Naive B cell (primary cell): Measurements from ENCODE around the gene TRMT44. TPM values are rescaled to one million over a fixed set of nuclear protein-coding genes. Genes with fewer than 3 reads are reported as not detected.
A peak's percentile ranks its signal among the peaks of the same experiment; 100 is the strongest.
"Not testable (repeated sequence)": the region's sequence is repeated elsewhere in the genome, so short reads cannot be mapped to it uniquely, and the experiment has no call there.

Source experiments
- ATAC-seq, 2 donors: fragments of 150-1000 bp; cut with Tn5 transposase; 2 replicates each; pipeline ENCODE4 v1.10.0; 2021; ENCODE audit warnings: low read depth in 2 of 2, mild to moderate bottlenecking in 2 of 2, moderate library complexity in 2 of 2
- DNase-seq: peaks from one replicate; pipeline ENCODE4 v3.0.0; 2022
- H3K27ac Mint-ChIP-seq, 6 donors: one replicate each; pipeline ENCODE4 v1.8.0; 2020 to 2022; ENCODE audit warnings: mild to moderate bottlenecking in 6 of 6, mixed read lengths in 6 of 6, moderate library complexity in 5 of 6, inconsistent platforms in 2 of 6
- H3K27me3 Mint-ChIP-seq, 3 donors: one replicate each; pipeline ENCODE4 v1.8.0; 2021 to 2022; ENCODE audit warnings: mixed read lengths in 3 of 3, mild to moderate bottlenecking in 1 of 3
- H3K36me3 Mint-ChIP-seq, 2 donors: one replicate each; pipeline ENCODE4 v1.8.0; 2020 to 2022; ENCODE audit warnings: mixed read lengths in 2 of 2, inconsistent platforms in 1 of 2, mild to moderate bottlenecking in 1 of 2
- H3K4me1 Mint-ChIP-seq, 3 donors: one replicate each; pipeline ENCODE4 v1.8.0; 2020 to 2022; ENCODE audit warnings: mixed read lengths in 3 of 3, inconsistent platforms in 1 of 3, mild to moderate bottlenecking in 1 of 3, moderate library complexity in 1 of 3
- H3K4me3 Mint-ChIP-seq, 8 donors: one replicate each; pipeline ENCODE4 v1.8.0; 2020 to 2022; ENCODE audit warnings: mild to moderate bottlenecking in 8 of 8, mixed read lengths in 8 of 8, moderate library complexity in 8 of 8, inconsistent platforms in 2 of 8
- H3K9me3 Mint-ChIP-seq, 7 donors: one replicate each; pipeline ENCODE4 v1.8.0; 2020 to 2022; ENCODE audit warnings: mixed read lengths in 7 of 7, mild to moderate bottlenecking in 5 of 7, inconsistent platforms in 2 of 7, moderate library complexity in 1 of 7
- polyA plus RNA-seq, 6 donors: library from polyadenylated mRNA; unstranded; fragments of 300-500 nt; fragmentation: Illumina TruSeq; gene quantifications; one replicate each; pipeline ENCODE4 v1.2.3, GENCODE V29; 2021; ENCODE audit warnings: low read depth in 6 of 6

Gene TRMT44
- polyA plus RNA-seq, 6 donors from 2014 or later: 3.0 to 17.0 (median 13.2) TPM

- H3K27me3 Mint-ChIP-seq: no peaks in the 10 kb centered on the region
- no peak overlapping the region for H3K4me3 Mint-ChIP-seq
- peaks cover 8 to 37% of the 10 kb centered on the region in 2 donors for H3K36me3 Mint-ChIP-seq
- H3K4me1 Mint-ChIP-seq: peaks cover 10 to 20% (median 15%) of the 10 kb centered on the region in 3 donors
- DNase-seq: no peak
- H3K9me3 Mint-ChIP-seq: no peaks in the 10 kb centered on the region
- H3K27ac Mint-ChIP-seq: peak overlapping the region in 1 of 6 donors; percentile 78
- ATAC-seq: no peak
Measured at GRCh38 chr4:8411351-8412180, 29.0 kb upstream of the TRMT44 start.

DNA sequence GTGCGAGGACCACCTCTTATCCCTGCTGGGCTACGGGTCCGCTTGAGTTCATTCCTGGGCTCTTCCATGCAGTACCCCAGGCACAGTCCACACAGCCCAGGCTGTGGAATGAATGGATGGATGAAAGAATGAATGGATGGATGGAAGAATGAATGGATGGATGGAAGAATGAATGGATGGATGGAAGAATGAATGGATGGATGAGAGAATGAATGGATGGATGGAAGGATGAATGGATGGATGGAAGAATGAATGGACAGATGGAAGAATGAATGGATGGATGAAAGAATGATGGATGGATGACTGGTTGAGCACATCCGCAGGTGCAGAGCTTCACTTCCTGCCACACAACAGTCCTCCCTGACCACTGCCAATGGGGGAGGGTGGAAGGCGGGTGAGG, 28.3 kb upstream of the TRMT44 start:
- Mint-ChIP-seq H3K4me3 (no peak overlapping the region), H3K36me3 (peaks cover 8 to 37% of the 10 kb centered on the region in 2 donors), H3K4me1 (peaks cover 10 to 20% (median 15%) of the 10 kb centered on the region in 3 donors), H3K27ac (no peak overlapping the region), H3K27me3 (no peaks in the 10 kb centered on the region), H3K9me3 (no peaks in the 10 kb centered on the region)
- DNase-seq: no peak
- ATAC-seq: no peak

- Mint-ChIP-seq H3K27me3 (no peaks in the 10 kb centered on the region), H3K36me3 (peaks cover 8 to 37% of the 10 kb centered on the region in 2 donors), H3K9me3 (no peaks in the 10 kb centered on the region), H3K4me1 (peaks cover 10 to 20% (median 20%) of the 10 kb centered on the region in 3 donors), H3K4me3 (no peak overlapping the region), H3K27ac (peak overlapping the region in 1 of 6 donors; percentile 31)
- no peak for ATAC-seq
- DNase-seq: no peak
Measured at GRCh38 chr4:8414377-8414776, 26.2 kb upstream of the TRMT44 start.

DNA sequence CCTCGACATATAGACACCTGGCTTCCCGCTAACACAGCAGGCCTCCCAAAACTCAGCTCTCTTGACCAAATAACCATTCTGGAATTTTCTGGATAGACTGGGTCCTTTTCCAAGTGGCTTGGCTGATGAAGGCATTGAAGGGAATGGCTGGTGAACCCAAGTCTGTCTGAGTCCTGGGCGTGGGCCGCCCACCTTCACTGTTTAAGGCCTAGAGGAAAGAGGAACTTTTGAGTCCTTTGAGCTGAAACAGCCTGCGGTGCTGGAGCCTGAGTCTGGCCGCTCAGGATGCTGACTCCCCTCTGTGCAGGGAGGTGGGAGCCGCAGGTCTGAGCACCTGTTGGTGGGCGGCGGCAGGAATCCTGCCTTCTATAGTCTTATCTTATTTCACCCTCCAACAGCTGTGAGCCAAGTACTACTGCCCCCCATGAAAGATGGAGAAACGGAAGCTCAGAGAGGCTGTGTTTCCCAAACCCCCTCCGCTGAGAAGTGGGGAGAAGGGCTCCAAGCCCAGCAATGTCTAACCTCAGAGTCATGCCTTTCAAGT, 23.4 kb upstream of the TRMT44 start:
- H3K27ac Mint-ChIP-seq: no peak overlapping the region
- no peak overlapping the region for H3K4me3 Mint-ChIP-seq
- no peaks in the 10 kb centered on the region for H3K9me3 Mint-ChIP-seq
- H3K36me3 Mint-ChIP-seq: peaks cover 8 to 28% of the 10 kb centered on the region in 2 donors
- DNase-seq: no peak
- peaks cover 2 to 17% (median 13%) of the 10 kb centered on the region in 3 donors for H3K4me1 Mint-ChIP-seq
- ATAC-seq: no peak
- H3K27me3 Mint-ChIP-seq: no peaks in the 10 kb centered on the region

DNA sequence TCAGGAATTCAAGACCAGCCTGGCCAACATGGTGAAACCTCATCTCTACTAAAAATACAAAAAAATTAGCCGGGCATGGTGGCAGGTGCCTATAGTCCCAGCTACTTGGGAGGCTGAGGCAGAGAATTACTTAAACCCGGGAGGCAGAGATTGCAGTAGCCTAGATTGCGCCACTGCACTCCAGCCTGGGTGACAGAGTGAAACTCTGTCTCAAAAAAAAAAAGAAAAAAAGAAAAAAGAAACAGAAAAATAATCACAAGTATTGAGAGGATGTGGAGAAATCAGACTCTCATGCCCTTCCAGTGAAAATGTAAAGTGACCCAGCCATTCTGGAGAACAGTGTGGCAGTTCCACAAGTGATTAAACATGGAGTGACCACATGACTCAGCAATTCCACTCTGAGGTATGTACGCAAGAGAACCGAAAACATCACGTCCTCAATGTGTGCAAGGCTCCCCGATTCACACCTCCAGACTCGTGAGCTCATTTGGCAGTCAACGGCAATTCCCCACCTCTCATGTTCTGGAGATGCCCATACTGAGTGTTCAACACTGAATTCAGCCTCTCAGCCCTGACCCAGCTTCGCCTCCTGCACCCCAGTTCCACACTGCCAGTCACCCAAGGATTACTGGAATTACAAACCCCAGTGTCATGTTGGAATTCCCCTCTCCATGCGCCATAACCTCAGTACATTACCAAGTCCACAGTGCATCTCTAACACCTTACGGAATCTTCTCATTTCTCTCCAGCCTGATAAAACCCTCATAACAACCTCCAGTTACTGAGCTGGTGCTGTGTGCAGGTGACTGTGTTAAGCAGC, 21.1 kb upstream of the TRMT44 start:
- no peak for DNase-seq
- H3K4me1 Mint-ChIP-seq: peaks cover 2 to 17% (median 9%) of the 10 kb centered on the region in 3 donors
- no peaks in the 10 kb centered on the region for H3K9me3 Mint-ChIP-seq
- H3K4me3 Mint-ChIP-seq: no peak overlapping the region
- H3K36me3 Mint-ChIP-seq: peaks cover 2 to 14% of the 10 kb centered on the region in 2 donors
- no peaks in the 10 kb centered on the region for H3K27me3 Mint-ChIP-seq
- H3K27ac Mint-ChIP-seq: peak overlapping the region in 2 of 6 donors; percentile 28 to 57
- ATAC-seq: no peak

DNA sequence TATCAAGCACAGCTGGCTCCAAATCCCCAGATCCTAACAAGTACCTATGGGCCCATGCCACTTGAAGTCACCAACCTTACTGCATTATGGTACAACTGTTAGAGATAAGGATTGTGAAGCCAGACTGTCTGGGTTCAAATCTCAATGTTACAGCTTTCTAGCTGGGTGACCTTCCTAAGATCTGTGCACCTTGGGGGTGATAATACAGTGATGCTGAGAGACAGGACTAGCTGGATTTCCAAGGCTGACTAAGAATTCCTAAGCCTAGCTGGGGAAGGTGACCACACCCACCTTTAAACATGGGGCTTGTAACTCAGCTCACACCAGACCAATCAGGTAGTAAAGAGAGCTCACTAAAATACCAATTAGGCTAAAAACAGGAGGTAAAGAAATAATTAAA, 20.4 kb upstream of the TRMT44 start:
- not testable (repeated sequence) for H3K27ac Mint-ChIP-seq, H3K4me3 Mint-ChIP-seq, ATAC-seq, H3K36me3 Mint-ChIP-seq, DNase-seq, H3K27me3 Mint-ChIP-seq, H3K9me3 Mint-ChIP-seq
- peaks cover 2 to 17% (median 9%) of the 10 kb centered on the region in 3 donors for H3K4me1 Mint-ChIP-seq

- Mint-ChIP-seq H3K4me3 (no peak overlapping the region), H3K36me3 (no peaks in the 10 kb centered on the region), H3K9me3 (no peaks in the 10 kb centered on the region), H3K27ac (no peak overlapping the region), H3K27me3 (no peaks in the 10 kb centered on the region), H3K4me1 (peaks cover 8 to 33% (median 16%) of the 10 kb centered on the region in 3 donors)
- DNase-seq: no peak
- no peak for ATAC-seq
Measured at GRCh38 chr4:8422327-8422726, 18.2 kb upstream of the TRMT44 start.

GRCh38 chr4:8422786-8423185, 17.8 kb upstream of the TRMT44 start:
- ATAC-seq (no peak), DNase-seq (no peak)
- Mint-ChIP-seq H3K27ac (peak overlapping the region in 1 of 6 donors; percentile 49), H3K9me3 (no peaks in the 10 kb centered on the region), H3K4me3 (no peak overlapping the region), H3K36me3 (no peaks in the 10 kb centered on the region), H3K27me3 (no peaks in the 10 kb centered on the region), H3K4me1 (peaks cover 10 to 32% (median 21%) of the 10 kb centered on the region in 3 donors)

GRCh38 chr4:8427262-8427661, 13.3 kb upstream of the TRMT44 start:
- DNase-seq (no peak), ATAC-seq (no peak)
- peaks cover 20 to 46% (median 37%) of the 10 kb centered on the region in 3 donors for H3K4me1 Mint-ChIP-seq
- no peaks in the 10 kb centered on the region for H3K27me3 Mint-ChIP-seq
- H3K9me3 Mint-ChIP-seq: no peaks in the 10 kb centered on the region
- no peaks in the 10 kb centered on the region for H3K36me3 Mint-ChIP-seq
- peak overlapping the region in 2 of 6 donors; percentile 11 to 94 for H3K27ac Mint-ChIP-seq
- H3K4me3 Mint-ChIP-seq: peak overlapping the region; percentile 95 to 99 (median 98)

- no peaks in the 10 kb centered on the region for H3K36me3 Mint-ChIP-seq
- H3K27ac Mint-ChIP-seq: peak overlapping the region; percentile 94 to 100 (median 98)
- H3K4me3 Mint-ChIP-seq: peak overlapping the region; percentile 95 to 99 (median 98)
- peak; percentile 71 to 73 for ATAC-seq
- H3K4me1 Mint-ChIP-seq: peaks cover 21 to 46% (median 37%) of the 10 kb centered on the region in 3 donors
- no peaks in the 10 kb centered on the region for H3K27me3 Mint-ChIP-seq
- H3K9me3 Mint-ChIP-seq: no peaks in the 10 kb centered on the region
- peak; percentile 51 for DNase-seq
Measured at GRCh38 chr4:8427761-8428287, 12.8 kb upstream of the TRMT44 start.

DNA sequence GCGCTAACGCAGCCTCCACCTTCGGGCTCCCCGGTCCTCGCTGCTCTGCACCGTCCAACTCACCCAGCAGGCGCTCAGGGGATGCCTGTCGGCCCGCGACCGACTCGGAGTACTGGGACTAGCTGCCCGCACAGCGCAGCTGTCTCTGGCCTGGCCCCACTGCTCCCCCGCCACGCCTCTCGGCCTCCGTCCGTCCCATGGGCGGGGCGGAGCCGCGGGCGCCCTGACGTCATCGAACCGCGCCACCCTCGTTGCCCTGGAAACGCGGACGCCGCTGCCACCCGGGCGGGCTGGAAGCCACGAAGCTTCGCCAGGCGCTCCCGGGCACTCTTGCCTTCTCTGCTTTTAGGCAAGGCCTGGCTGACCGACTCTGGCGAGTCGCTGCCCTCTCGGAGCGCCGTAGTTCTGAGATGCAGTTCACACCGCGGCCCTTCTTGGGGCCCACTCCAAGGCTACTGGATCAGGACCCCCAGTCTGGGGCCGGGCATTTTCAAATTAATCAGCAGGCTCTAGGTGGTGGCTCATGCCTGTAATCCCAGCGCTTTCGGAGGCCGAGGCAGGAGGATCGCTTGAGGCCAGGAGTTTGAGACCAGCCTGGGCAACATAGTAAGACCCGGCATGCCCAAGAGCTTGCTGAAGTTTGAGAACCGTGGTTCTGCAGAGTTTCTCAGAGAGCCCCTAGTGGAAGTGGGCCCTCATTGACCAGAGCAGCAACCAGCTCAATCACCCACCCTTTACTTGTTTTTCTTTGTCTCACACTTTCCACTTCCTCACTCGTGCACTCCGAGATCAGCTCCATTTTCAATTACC, 12.1 kb upstream of the TRMT44 start:
- Mint-ChIP-seq H3K4me1 (peaks cover 26 to 46% (median 37%) of the 10 kb centered on the region in 3 donors), H3K27ac (peak overlapping the region; percentile 94 to 100 (median 98)), H3K36me3 (no peaks in the 10 kb centered on the region), H3K4me3 (peak overlapping the region; percentile 95 to 99 (median 98)), H3K9me3 (no peaks in the 10 kb centered on the region), H3K27me3 (no peaks in the 10 kb centered on the region)
- DNase-seq: peak; percentile 92
- ATAC-seq: peak; percentile 89 to 90

DNA sequence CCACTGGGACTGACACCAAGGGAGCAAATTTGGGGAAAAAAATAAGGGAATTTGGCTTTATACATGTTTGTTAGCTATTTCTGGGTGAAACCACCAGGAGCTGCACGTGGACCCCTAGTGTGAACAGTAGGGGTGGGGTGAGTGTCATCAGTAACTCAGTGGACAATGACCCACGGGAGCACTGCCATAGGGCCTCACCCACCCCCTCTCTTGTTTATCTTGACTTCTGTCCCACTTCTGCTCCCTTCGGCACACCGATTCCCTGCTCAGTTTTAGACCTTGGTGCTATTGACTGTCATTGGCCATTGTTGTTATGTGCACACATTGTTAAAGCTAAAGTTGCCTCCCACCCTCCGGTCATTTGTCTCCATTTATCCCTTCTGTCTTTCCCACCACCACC, 9.0 kb upstream of the TRMT44 start:
- H3K4me1 Mint-ChIP-seq: peaks cover 41 to 61% (median 56%) of the 10 kb centered on the region in 3 donors
- no peaks in the 10 kb centered on the region for H3K9me3 Mint-ChIP-seq
- ATAC-seq: no peak
- H3K4me3 Mint-ChIP-seq: peak overlapping the region in 1 of 8 donors; percentile 76
- H3K27ac Mint-ChIP-seq: peak overlapping the region in 1 of 6 donors; percentile 34
- H3K36me3 Mint-ChIP-seq: no peaks in the 10 kb centered on the region
- no peak for DNase-seq
- no peaks in the 10 kb centered on the region for H3K27me3 Mint-ChIP-seq
